ENCODE measurements around the gene ANKRD49. TPM values are rescaled to one million over a fixed set of nuclear protein-coding genes. Genes with fewer than 3 reads are reported as not detected.

ANKRD49 gene
- total RNA-seq, 4 donors from 2014 or later: 6.0 to 19.3 (median 11.4) TPM

DNA sequence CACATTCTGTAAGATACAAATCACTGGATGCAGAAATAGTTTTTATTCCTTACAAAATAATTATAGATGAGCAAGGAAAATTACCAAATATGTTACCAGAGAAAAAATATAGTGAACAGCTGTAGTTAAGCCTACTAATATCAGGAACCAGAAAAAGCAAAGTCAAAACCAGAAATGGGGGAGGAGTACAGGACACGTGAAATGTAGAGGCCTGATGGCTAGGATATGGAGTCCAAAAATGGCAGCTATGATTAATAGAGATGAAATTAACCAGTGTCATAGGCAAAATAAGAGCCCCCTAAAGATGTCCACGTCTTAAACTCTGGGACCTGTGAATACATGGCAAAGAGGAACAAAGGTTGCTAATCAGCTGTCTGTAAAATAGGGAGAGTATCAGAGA lies 34.2 kb upstream of the ANKRD49 start:
- no peaks in the 10 kb centered on the region for H3K27me3 ChIP-seq
- intact Hi-C loops (cut with DNase I): no loop called here
- no peaks in the 10 kb centered on the region for H3K9me3 ChIP-seq
- WGBS, 2 donors: 74 to 86% methylated on average over 2 of the region's 2 CpGs
- peaks cover 0 to 44% (median 5%) of the 10 kb centered on the region in 3 donors for H3K36me3 ChIP-seq
- no peak overlapping the region for H3K27ac ChIP-seq
- TF ChIP-seq, protein P1, sequence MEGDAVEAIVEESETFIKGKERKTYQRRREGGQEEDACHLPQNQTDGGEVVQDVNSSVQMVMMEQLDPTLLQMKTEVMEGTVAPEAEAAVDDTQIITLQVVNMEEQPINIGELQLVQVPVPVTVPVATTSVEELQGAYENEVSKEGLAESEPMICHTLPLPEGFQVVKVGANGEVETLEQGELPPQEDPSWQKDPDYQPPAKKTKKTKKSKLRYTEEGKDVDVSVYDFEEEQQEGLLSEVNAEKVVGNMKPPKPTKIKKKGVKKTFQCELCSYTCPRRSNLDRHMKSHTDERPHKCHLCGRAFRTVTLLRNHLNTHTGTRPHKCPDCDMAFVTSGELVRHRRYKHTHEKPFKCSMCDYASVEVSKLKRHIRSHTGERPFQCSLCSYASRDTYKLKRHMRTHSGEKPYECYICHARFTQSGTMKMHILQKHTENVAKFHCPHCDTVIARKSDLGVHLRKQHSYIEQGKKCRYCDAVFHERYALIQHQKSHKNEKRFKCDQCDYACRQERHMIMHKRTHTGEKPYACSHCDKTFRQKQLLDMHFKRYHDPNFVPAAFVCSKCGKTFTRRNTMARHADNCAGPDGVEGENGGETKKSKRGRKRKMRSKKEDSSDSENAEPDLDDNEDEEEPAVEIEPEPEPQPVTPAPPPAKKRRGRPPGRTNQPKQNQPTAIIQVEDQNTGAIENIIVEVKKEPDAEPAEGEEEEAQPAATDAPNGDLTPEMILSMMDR (IDR thresholded peaks at IDR 0.05): no peak
- TF ChIP-seq POLR2A (IDR thresholded peaks at IDR 0.05): no peak
- no peak for DNase-seq
- H3K4me3 ChIP-seq: no peak overlapping the region
- peaks cover 0 to 27% (median 4%) of the 10 kb centered on the region in 3 donors for H3K4me1 ChIP-seq

DNA sequence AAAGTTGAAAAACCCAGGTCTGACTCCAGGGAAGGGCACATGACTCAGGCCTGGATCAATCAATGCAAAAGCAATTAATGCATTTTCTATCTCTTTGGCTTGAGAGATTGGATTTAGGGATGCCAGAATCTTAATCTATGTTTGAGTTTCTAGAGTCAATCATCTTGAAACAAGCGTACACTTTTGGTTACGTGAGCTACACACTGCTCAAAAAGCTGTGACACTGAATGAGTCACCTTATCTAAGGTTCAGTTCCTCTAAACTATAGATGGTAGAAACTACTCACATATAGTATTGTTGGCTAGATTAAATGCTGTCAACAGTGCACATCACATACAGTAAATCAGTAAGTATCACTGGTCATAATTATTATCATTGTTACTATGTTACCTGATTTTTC lies 24.4 kb upstream of the ANKRD49 start:
- DNase-seq: no peak
- Histone ChIP-seq H3K36me3 (peaks cover 0 to 69% (median 7%) of the 10 kb centered on the region in 3 donors), H3K4me3 (no peak overlapping the region), H3K9me3 (no peaks in the 10 kb centered on the region), H3K4me1 (no peaks in the 10 kb centered on the region), H3K27me3 (no peaks in the 10 kb centered on the region), H3K27ac (peak overlapping the region in 1 of 4 donors; percentile 45)
- WGBS, 2 donors: 77 to 84% methylated on average over 2 of the region's 2 CpGs
- intact Hi-C loops (cut with DNase I): no loop called here
- TF ChIP-seq, protein P1 (IDR thresholded peaks at IDR 0.05): no peak
- no peak for TF ChIP-seq POLR2A (IDR thresholded peaks at IDR 0.05)

DNA sequence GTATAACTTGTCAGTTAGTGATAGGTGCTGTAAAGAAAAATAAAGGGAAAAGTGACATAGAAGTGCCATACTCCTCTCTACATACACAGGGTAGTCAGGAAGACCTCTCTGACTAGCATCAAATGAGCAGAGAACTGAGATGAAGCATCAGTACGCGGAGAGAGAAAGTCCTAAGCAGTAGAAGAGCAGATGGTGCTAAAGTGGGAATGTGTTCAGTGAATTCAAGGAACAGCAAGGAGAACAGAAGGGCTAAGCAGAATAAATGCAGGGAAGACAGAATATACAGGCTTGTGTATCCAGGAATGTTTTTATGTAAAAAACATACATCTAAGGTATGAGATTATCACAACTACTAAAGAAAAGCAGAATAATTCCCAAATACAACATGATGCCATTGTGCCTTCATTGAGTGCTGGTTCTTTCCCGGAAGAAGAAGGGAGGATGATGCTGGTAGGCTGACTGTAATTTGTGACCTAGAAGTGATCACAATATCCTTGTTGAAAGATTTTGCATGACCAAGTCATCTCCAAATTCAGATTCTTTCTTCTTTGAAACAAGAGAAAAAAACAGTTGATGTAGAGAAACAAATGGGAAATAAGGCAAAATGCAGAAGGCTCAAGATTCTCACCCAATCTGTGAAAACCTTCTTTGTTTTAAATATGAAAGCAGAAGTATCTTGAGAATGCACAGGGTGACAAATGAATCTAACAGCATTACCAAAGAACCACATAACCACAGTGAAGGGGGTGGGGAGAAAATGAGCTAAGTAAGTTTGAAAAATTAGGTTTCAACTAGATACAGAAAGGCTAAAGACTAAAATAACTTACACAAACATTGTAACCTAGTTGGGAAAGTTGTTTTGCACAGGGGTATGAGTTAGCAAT lies 20.6 kb upstream of the ANKRD49 start:
- TF ChIP-seq, protein P1 (IDR thresholded peaks at IDR 0.05): no peak
- TF ChIP-seq POLR2A (IDR thresholded peaks at IDR 0.05): no peak
- Histone ChIP-seq H3K4me3 (no peak overlapping the region), H3K27me3 (no peaks in the 10 kb centered on the region), H3K27ac (no peak overlapping the region), H3K9me3 (no peaks in the 10 kb centered on the region), H3K36me3 (peaks cover 0 to 71% (median 0%) of the 10 kb centered on the region in 3 donors), H3K4me1 (no peaks in the 10 kb centered on the region)
- 90 to 92% methylated on average over 3 of the region's 3 CpGs for WGBS, 2 donors
- intact Hi-C loops (cut with DNase I): no loop called here
- no peak for DNase-seq

DNA sequence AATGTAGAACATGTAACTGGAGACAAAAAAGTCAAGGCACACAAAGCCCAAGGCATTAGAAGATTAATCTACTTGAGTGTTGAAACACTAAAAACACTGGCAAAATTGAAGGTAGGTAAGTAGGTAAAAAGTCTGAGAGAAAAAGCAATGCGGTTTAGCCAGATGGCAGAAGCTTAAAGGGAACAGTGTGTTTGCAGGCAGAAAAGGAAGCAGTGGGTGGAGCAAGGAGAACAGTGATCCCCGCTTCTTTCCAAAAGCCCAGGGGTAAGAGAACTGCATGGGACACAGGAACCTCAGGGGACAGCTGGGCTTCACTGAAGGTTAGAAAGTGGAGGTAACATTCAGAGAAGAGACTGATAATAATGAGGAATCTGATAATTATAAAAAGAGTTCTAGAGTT lies 16.2 kb upstream of the ANKRD49 start:
- H3K4me3 ChIP-seq: no peak overlapping the region
- no peak for DNase-seq
- intact Hi-C loops (cut with DNase I): no loop called here
- no peaks in the 10 kb centered on the region for H3K4me1 ChIP-seq
- 74 to 80% methylated on average over 2 of the region's 2 CpGs for WGBS, 2 donors
- H3K27ac ChIP-seq: no peak overlapping the region
- TF ChIP-seq, protein P1 (IDR thresholded peaks at IDR 0.05): no peak
- no peak for TF ChIP-seq POLR2A (IDR thresholded peaks at IDR 0.05)
- peaks cover 0 to 84% (median 11%) of the 10 kb centered on the region in 3 donors for H3K36me3 ChIP-seq
- no peaks in the 10 kb centered on the region for H3K27me3 ChIP-seq
- no peaks in the 10 kb centered on the region for H3K9me3 ChIP-seq

DNA sequence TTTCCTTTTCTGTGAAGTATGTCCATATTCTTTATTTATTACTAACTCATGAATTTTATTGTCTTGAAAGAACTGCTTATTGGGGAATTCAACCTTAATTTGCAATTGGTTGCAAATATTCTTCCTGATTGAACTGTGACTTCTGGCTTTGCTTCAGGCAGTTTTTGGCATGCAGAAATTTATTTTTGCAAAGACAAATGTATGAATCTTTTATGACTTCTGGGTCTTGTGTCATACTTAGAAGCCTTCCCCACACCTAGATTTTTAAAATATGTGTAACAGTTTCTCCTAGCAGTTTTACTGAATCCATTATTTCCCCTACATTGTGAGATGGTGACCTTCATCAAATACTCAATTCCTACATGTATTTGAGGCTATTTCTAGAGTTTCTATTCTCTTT lies 12.4 kb upstream of the ANKRD49 start:
- peaks cover 5 to 95% (median 11%) of the 10 kb centered on the region in 3 donors for H3K36me3 ChIP-seq
- TF ChIP-seq POLR2A (IDR thresholded peaks at IDR 0.05): no peak
- TF ChIP-seq, protein P1 (IDR thresholded peaks at IDR 0.05): no peak
- intact Hi-C loops (cut with DNase I): no loop called here
- DNase-seq: no peak
- H3K27ac ChIP-seq: no peak overlapping the region
- no peaks in the 10 kb centered on the region for H3K9me3 ChIP-seq
- H3K27me3 ChIP-seq: no peaks in the 10 kb centered on the region
- H3K4me1 ChIP-seq: no peaks in the 10 kb centered on the region
- H3K4me3 ChIP-seq: no peak overlapping the region
